ENCODE results near the gene CASD1.

DNA sequence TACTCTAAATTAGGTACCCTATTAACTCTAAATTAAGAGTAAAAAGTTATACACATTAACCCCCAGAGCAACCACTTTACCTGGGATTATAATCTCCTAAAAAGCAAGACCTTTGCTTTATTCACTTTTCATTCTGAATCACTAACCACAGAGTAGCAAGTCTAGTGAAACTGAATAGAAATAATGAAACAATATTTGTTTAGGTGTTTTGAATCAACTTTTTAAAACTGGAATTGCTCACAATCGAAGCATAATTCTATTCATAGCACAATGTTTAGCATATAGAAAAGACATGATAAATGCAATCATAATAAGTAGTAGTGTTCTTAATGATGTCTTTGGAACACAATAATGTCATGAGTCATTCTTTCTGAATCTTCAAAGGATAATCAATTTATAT is 37.0 kb upstream of the CASD1 start:
- TF ChIP-seq, protein P1, sequence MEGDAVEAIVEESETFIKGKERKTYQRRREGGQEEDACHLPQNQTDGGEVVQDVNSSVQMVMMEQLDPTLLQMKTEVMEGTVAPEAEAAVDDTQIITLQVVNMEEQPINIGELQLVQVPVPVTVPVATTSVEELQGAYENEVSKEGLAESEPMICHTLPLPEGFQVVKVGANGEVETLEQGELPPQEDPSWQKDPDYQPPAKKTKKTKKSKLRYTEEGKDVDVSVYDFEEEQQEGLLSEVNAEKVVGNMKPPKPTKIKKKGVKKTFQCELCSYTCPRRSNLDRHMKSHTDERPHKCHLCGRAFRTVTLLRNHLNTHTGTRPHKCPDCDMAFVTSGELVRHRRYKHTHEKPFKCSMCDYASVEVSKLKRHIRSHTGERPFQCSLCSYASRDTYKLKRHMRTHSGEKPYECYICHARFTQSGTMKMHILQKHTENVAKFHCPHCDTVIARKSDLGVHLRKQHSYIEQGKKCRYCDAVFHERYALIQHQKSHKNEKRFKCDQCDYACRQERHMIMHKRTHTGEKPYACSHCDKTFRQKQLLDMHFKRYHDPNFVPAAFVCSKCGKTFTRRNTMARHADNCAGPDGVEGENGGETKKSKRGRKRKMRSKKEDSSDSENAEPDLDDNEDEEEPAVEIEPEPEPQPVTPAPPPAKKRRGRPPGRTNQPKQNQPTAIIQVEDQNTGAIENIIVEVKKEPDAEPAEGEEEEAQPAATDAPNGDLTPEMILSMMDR (conservative IDR thresholded peaks at IDR 0.05; ENCODE audit: low read depth, low read length), result no peak
- TF ChIP-seq POLR2A (IDR thresholded peaks at IDR 0.05; ENCODE audit: low read depth, low read length) (no peak), RFX5 (IDR thresholded peaks at IDR 0.05; ENCODE audit: low read depth, low read length) (no peak), RAD21 (IDR thresholded peaks at IDR 0.05; ENCODE audit: low read length) (no peak), RCOR1 (IDR thresholded peaks at IDR 0.05; ENCODE audit: insufficient replicate concordance, low read length) (no peak), CEBPB (IDR thresholded peaks at IDR 0.05; ENCODE audit: low read depth, low read length) (no peak), MAZ (IDR thresholded peaks at IDR 0.05; ENCODE audit: borderline replicate concordance, low read depth, low read length) (no peak), MXI1 (IDR thresholded peaks at IDR 0.05; ENCODE audit: borderline replicate concordance, low read depth, low read length) (no peak), SMC3 (IDR thresholded peaks at IDR 0.05; ENCODE audit: low read depth, low read length) (no peak), FOS (IDR thresholded peaks at IDR 0.05; ENCODE audit: low read depth, low read length) (no peak)
- TF ChIP-seq, protein P2, sequence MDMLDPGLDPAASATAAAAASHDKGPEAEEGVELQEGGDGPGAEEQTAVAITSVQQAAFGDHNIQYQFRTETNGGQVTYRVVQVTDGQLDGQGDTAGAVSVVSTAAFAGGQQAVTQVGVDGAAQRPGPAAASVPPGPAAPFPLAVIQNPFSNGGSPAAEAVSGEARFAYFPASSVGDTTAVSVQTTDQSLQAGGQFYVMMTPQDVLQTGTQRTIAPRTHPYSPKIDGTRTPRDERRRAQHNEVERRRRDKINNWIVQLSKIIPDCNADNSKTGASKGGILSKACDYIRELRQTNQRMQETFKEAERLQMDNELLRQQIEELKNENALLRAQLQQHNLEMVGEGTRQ (IDR thresholded peaks at IDR 0.05; ENCODE audit: low read depth, low read length), result no peak
